Mucosa of descending colon (tissue), 3 donors: ENCODE measurements around the gene SMAP2. TPM values are rescaled to one million over a fixed set of nuclear protein-coding genes. Genes with fewer than 3 reads are reported as not detected.

Source experiments
- ATAC-seq: fragments of 200-7000 bp; cut with Tn5 transposase; one replicate; pipeline ENCODE4 v1.9.1; 2020; ENCODE audit warnings: mild to moderate bottlenecking, moderate library complexity
- DNase-seq, 3 donors: peaks; one replicate each; pipeline ENCODE4 v3.0.0-alpha.2; 2020
- H3K36me3 ChIP-seq: fragments of 200-600 bp; one replicate; pipeline ENCODE4 v1.8.0; 2021; ENCODE audit warnings: low read depth, mild to moderate bottlenecking
- H3K4me1 ChIP-seq: fragments of 200-600 bp; one replicate; pipeline ENCODE4 v1.8.0; 2021; ENCODE audit warnings: low read depth, mild to moderate bottlenecking
- H3K4me3 ChIP-seq: fragments of 200-600 bp; one replicate; pipeline ENCODE4 v1.8.0; 2021; ENCODE audit warnings: mild to moderate bottlenecking
- H3K9me3 ChIP-seq: fragments of 200-600 bp; one replicate; pipeline ENCODE4 v1.8.0; 2021; ENCODE audit warnings: mild to moderate bottlenecking
- CTCF ChIP-seq: fragments of 200-600 bp; IDR thresholded peaks from one replicate; pipeline ENCODE4 v1.8.0; 2022; ENCODE audit warnings: antibody characterized with exemption, mild to moderate bottlenecking
- intact Hi-C, 2 donors: fragments of 100-400 bp; cut with DNase I in 1 of 2; cut with micrococcal nuclease in 1 of 2; formaldehyde crosslinking; loops; one replicate each; pipeline versions ENCODE4 v1.11.0 to v1.11.1; 2022; cut with DNase I, micrococcal nuclease
- total RNA-seq, 3 donors: library from RNA; stranded (reverse); fragmentation: NEBNext Ultra II Directional in 2 of 3; extraction: Animal tissue kit (Norgen Biotek cat#: 25700) in 2 of 3; gene quantifications; one replicate each; pipeline versions ENCODE4 v1.2.1 to v1.2.4, GENCODE V29; 2021 to 2023
- donor health status: DM: no; HTN: no; CAD: no; lungs with moderate emphysema.
- donor health status: DM: no; HTN: no; CAD: no.
- donor health status: DM: no; HTN: yes; CAD: no.

The SMAP2 gene
- total RNA-seq, 3 donors from 2014 or later, result 22.0 to 35.6 (median 24.7) TPM

DNA sequence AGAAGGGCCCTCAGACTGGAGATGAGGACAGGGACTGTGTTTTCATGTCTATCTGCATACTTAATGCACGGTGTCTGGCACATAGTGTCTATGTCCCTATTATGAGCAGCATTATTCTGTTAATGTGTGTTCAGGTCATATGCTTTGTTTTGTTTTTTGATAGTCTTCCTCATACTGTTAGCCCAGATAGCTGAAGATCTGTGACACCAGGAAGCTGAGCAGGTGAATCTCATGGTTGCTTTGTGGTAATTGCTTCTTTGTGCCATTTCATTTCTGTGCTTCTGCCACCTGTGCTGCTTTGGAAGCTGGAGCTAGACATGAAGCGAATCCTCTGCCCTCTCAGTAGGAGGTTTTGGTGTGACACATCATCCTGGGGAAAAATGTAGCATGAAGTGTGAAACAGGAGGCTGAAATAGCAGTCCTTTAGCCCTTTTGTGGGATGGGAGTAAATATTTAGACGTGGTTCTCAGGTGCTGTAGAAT is 15.8 kb downstream of the SMAP2 start:
- H3K4me3 ChIP-seq, result no peak overlapping the region
- intact Hi-C loops, result no loop called here
- ATAC-seq (no peak), DNase-seq (no peak)
- H3K9me3 ChIP-seq, result no peaks in the 10 kb centered on the region
- no peaks in the 10 kb centered on the region for H3K36me3 ChIP-seq
- H3K4me1 ChIP-seq, result peaks cover 45% of the 10 kb centered on the region
- no peak for TF ChIP-seq CTCF

GRCh38 chr1:40389871-40390560 is 16.5 kb downstream of the SMAP2 start:
- Histone ChIP-seq H3K4me1 (peaks cover 41% of the 10 kb centered on the region), H3K4me3 (no peak overlapping the region), H3K36me3 (no peaks in the 10 kb centered on the region), H3K9me3 (no peaks in the 10 kb centered on the region)
- intact Hi-C loops, result no loop called here
- no peak for DNase-seq
- TF ChIP-seq CTCF, result no peak
- ATAC-seq, result peak; percentile 38

GRCh38 chr1:40390857-40391256 is 17.3 kb downstream of the SMAP2 start:
- TF ChIP-seq CTCF, result no peak
- H3K4me3 ChIP-seq, result no peak overlapping the region
- intact Hi-C loops, result no loop called here
- peaks cover 39% of the 10 kb centered on the region for H3K4me1 ChIP-seq
- no peak for ATAC-seq
- H3K9me3 ChIP-seq, result no peaks in the 10 kb centered on the region
- no peaks in the 10 kb centered on the region for H3K36me3 ChIP-seq
- DNase-seq, result no peak

- ATAC-seq (peak; percentile 40), DNase-seq (no peak)
- peaks cover 39% of the 10 kb centered on the region for H3K4me1 ChIP-seq
- H3K4me3 ChIP-seq, result no peak overlapping the region
- intact Hi-C loops, result no loop called here
- no peak for TF ChIP-seq CTCF
- H3K36me3 ChIP-seq, result no peaks in the 10 kb centered on the region
- H3K9me3 ChIP-seq, result no peaks in the 10 kb centered on the region
Observed at GRCh38 chr1:40391688-40392145, 18.2 kb downstream of the SMAP2 start.

- no peak for DNase-seq
- TF ChIP-seq CTCF, result no peak
- H3K4me3 ChIP-seq, result no peak overlapping the region
Observed at GRCh38 chr1:40392221-40392620, 18.7 kb downstream of the SMAP2 start.

More at GRCh38 chr1:40392221-40392620, 18.7 kb downstream of the SMAP2 start:
- Histone ChIP-seq H3K4me1 (peaks cover 39% of the 10 kb centered on the region), H3K9me3 (no peaks in the 10 kb centered on the region), H3K36me3 (no peaks in the 10 kb centered on the region)
- peak; percentile 8 for ATAC-seq
- intact Hi-C loops, result no loop called here
